Spleen (tissue), 7 donors: ENCODE data around the gene ANXA8.

Experiments used
- CTCF ChIP-seq, 11 experiments: fragments of 200-600 bp in 7 of 11; fragments of 450-650 bp in 4 of 11; sonication (generic) in 4 of 11; IDR thresholded peaks in 8 of 11; conservative IDR thresholded peaks in 3 of 11; 1 replicate in 7 of 11; 2 replicates in 4 of 11; pipeline versions ENCODE4 v1.4.0 to v1.8.0; 2016 to 2021; ENCODE audit warnings: antibody characterized with exemption in 11 of 11, inconsistent platforms in 4 of 11, mild to moderate bottlenecking in 1 of 11
- POLR2AphosphoS5 ChIP-seq, 3 donors: sonication (generic); formaldehyde crosslinking; IDR thresholded peaks; one replicate each; pipeline ENCODE4 v1.5.1; 2017; ENCODE audit warnings: antibody characterized with exemption in 3 of 3
- donor health status: DM: no; HTN: no; CAD: no; lungs with moderate emphysema.
- donor health status: DM: no; HTN: no; CAD: no.
- donor health status: DM: no; HTN: no; CAD: no.

- TF ChIP-seq CTCF (IDR thresholded peaks at IDR 0.05 in 8 of 11, conservative IDR thresholded peaks at IDR 0.05 in 3 of 11) = no peak
- no peak for TF ChIP-seq POLR2AphosphoS5 (IDR thresholded peaks at IDR 0.05)
Observed at GRCh38 chr10:47452495-47453140, 31.3 kb downstream of the ANXA8 start.
